ENCODE data around the gene DOCK11.

Gene DOCK11

DNA sequence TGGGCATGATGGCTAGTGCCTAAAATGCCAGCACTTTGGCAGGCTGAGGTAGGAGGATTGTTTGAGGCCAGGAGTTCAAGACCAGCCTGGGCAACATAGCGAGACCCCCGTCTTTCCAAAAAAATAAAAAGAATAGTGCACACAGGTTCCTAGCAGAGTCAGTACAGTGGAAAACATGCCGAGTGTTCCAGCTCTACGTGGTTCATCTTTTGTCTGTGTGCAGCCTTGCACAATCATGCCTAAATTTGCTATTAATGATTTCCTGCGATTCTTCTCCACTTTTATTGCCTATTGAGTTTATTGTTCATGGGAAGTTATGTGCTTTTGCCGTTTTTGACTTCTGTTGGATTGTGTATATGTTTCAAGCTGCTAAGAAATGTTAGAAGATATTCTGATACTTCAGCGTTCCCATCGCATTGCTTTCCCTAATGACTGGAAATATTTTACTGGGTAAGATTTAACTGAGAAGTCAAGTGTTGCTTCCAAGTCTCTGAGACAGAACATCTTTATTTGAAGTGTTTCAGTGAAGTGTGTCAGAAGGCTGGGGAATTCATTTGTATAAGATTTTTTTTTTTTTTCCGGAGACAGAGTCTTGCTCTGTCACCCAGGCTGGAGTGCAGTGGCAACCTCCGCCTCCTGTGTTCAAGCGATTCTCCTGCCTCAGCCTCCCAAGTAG, 11.3 kb downstream of the DOCK11 start:
- H3K9ac ChIP-seq (ENCODE audit: low read depth, low read length): no peak overlapping the region
- H3K27me3 ChIP-seq (ENCODE audit: insufficient read depth, low read length, poor library complexity): no peaks in the 10 kb centered on the region
- no peaks in the 10 kb centered on the region for H3K9me3 ChIP-seq (ENCODE audit: insufficient read depth, low read length, severe bottlenecking)
- peaks cover 9% of the 10 kb centered on the region; the same call in 1 of the 2 replicates for H3K36me3 ChIP-seq (ENCODE audit: insufficient read depth, low read length)
- H3K4me2 ChIP-seq (ENCODE audit: insufficient read depth, low read length): no peak overlapping the region
- TF ChIP-seq EZH2 (IDR thresholded peaks at IDR 0.05; ENCODE audit: borderline replicate concordance, low read depth, low read length, severe bottlenecking) (no peak), CTCF (IDR thresholded peaks at IDR 0.05; ENCODE audit: borderline replicate concordance, extremely low read depth, low read length, poor library complexity, severe bottlenecking) (no peak)
- peaks cover 82% of the 10 kb centered on the region for H3K79me2 ChIP-seq (ENCODE audit: insufficient read depth, low read length)
- ATAC-seq (ENCODE audit: insufficient read depth, low read depth) (no peak), DNase-seq (no peak)
- H2AFZ ChIP-seq (ENCODE audit: low read depth, low read length): no peak overlapping the region
- no peak overlapping the region for H3K27ac ChIP-seq (ENCODE audit: low read length)
- H4K20me1 ChIP-seq (ENCODE audit: insufficient read depth, low read length): peaks cover 3% of the 10 kb centered on the region; the same call in 1 of the 2 replicates
- no peak overlapping the region for H3K4me3 ChIP-seq (ENCODE audit: low read depth in 1 of 2, low read length in 2 of 2)
- peaks cover 14% of the 10 kb centered on the region for H3K4me1 ChIP-seq (ENCODE audit: insufficient read depth, low read length)

- no peak overlapping the region for H3K4me3 ChIP-seq (ENCODE audit: low read depth in 1 of 2, low read length in 2 of 2)
- no peaks in the 10 kb centered on the region for H3K27me3 ChIP-seq (ENCODE audit: insufficient read depth, low read length, poor library complexity)
- no peaks in the 10 kb centered on the region; the same call in 1 of the 2 replicates for H4K20me1 ChIP-seq (ENCODE audit: insufficient read depth, low read length)
- TF ChIP-seq CTCF (IDR thresholded peaks at IDR 0.05; ENCODE audit: borderline replicate concordance, extremely low read depth, low read length, poor library complexity, severe bottlenecking) (no peak), EZH2 (IDR thresholded peaks at IDR 0.05; ENCODE audit: borderline replicate concordance, low read depth, low read length, severe bottlenecking) (no peak)
- no peak overlapping the region for H3K9ac ChIP-seq (ENCODE audit: low read depth, low read length)
- no peaks in the 10 kb centered on the region for H3K9me3 ChIP-seq (ENCODE audit: insufficient read depth, low read length, severe bottlenecking)
- ATAC-seq (ENCODE audit: insufficient read depth, low read depth) (no peak), DNase-seq (no peak)
- H2AFZ ChIP-seq (ENCODE audit: low read depth, low read length): no peak overlapping the region
- peaks cover 9% of the 10 kb centered on the region; the same call in 1 of the 2 replicates for H3K36me3 ChIP-seq (ENCODE audit: insufficient read depth, low read length)
- H3K79me2 ChIP-seq (ENCODE audit: insufficient read depth, low read length): peaks cover 80% of the 10 kb centered on the region
- no peak overlapping the region for H3K4me2 ChIP-seq (ENCODE audit: insufficient read depth, low read length)
- H3K27ac ChIP-seq (ENCODE audit: low read length): no peak overlapping the region
- H3K4me1 ChIP-seq (ENCODE audit: insufficient read depth, low read length): peaks cover 8% of the 10 kb centered on the region
These were observed 12.2 kb downstream of the DOCK11 start for GRCh38 chrX:118507766-118508165.

GRCh38 chrX:118508221-118508620, 12.6 kb downstream of the DOCK11 start:
- Histone ChIP-seq H3K4me1 (ENCODE audit: insufficient read depth, low read length) (peaks cover 6% of the 10 kb centered on the region; the same call in 1 of the 2 replicates), H3K79me2 (ENCODE audit: insufficient read depth, low read length) (peaks cover 82% of the 10 kb centered on the region), H4K20me1 (ENCODE audit: insufficient read depth, low read length) (no peaks in the 10 kb centered on the region; the same call in 1 of the 2 replicates), H3K4me3 (ENCODE audit: low read depth in 1 of 2, low read length in 2 of 2) (no peak overlapping the region), H3K27ac (ENCODE audit: low read length) (no peak overlapping the region), H3K9me3 (ENCODE audit: insufficient read depth, low read length, severe bottlenecking) (no peaks in the 10 kb centered on the region), H3K4me2 (ENCODE audit: insufficient read depth, low read length) (no peak overlapping the region), H3K9ac (ENCODE audit: low read depth, low read length) (no peak overlapping the region), H2AFZ (ENCODE audit: low read depth, low read length) (no peak overlapping the region), H3K36me3 (ENCODE audit: insufficient read depth, low read length) (peaks cover 9% of the 10 kb centered on the region; the same call in 1 of the 2 replicates), H3K27me3 (ENCODE audit: insufficient read depth, low read length, poor library complexity) (no peaks in the 10 kb centered on the region)
- no peak for ATAC-seq (ENCODE audit: insufficient read depth, low read depth)
- DNase-seq: no peak
- no peak for TF ChIP-seq EZH2 (IDR thresholded peaks at IDR 0.05; ENCODE audit: borderline replicate concordance, low read depth, low read length, severe bottlenecking)
- no peak for TF ChIP-seq CTCF (IDR thresholded peaks at IDR 0.05; ENCODE audit: borderline replicate concordance, extremely low read depth, low read length, poor library complexity, severe bottlenecking)

Measured in DND-41 (cell line).